ENCODE data around the gene UCN.
A peak's percentile ranks its signal among the peaks of the same experiment; 100 is the strongest.

Gene UCN

DNA sequence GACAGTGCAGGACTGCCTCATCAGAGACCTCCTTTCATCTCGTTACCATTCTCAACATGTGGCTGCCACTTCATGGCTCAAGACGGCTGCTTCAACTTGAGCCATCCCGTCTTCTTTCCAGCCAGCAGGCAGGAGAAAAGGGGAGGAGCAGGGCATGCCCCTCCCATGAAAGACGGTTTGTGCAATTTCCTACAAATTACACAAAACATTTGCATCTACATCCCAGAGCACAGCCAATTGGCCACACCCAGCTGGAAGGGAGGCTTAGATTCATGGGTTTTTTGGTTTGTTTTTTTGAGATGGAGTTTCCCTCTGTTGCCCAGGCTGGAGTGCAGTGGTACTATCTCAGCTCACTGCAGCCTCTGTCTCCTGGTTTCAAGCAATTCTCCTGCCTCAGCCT is 11.8 kb downstream of the UCN start:
- H3K4me1 ChIP-seq (ENCODE audit: control insufficient read depth, insufficient read depth, low read length): peaks cover 2% of the 10 kb centered on the region
- H3K9me3 ChIP-seq (ENCODE audit: control insufficient read depth, insufficient read depth, low read length): no peaks in the 10 kb centered on the region
- no peak overlapping the region for H3K9ac ChIP-seq (ENCODE audit: low read depth, low read length)
- H3K4me3 ChIP-seq (ENCODE audit: low read depth, low read length): no peak overlapping the region
- H3K36me3 ChIP-seq (ENCODE audit: control insufficient read depth, insufficient read depth, low read length): no peaks in the 10 kb centered on the region
- no peaks in the 10 kb centered on the region for H3K27me3 ChIP-seq (ENCODE audit: control insufficient read depth, insufficient read depth, low read length)

DNA sequence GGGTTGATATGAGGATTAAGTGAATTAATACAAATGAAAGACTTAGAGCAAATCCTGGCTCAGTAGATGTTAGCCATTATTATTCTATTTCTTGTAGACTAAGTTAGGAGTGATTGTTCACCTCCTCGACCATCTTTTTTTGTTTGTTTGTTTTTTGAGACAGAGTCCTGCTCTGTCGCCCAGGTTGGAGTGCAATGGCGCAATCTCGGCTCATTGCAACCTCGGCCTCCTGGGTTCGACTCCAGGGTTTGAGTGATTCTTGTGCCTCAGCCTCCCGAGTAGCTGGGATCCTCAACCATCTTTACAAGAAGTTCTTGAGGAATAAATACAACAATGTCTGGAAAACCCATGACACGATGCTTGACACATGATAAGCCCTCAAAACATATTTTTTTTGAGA is 13.3 kb downstream of the UCN start:
- no peak overlapping the region for H3K4me3 ChIP-seq (ENCODE audit: low read depth, low read length)
- no peaks in the 10 kb centered on the region for H3K36me3 ChIP-seq (ENCODE audit: control insufficient read depth, insufficient read depth, low read length)

DNA sequence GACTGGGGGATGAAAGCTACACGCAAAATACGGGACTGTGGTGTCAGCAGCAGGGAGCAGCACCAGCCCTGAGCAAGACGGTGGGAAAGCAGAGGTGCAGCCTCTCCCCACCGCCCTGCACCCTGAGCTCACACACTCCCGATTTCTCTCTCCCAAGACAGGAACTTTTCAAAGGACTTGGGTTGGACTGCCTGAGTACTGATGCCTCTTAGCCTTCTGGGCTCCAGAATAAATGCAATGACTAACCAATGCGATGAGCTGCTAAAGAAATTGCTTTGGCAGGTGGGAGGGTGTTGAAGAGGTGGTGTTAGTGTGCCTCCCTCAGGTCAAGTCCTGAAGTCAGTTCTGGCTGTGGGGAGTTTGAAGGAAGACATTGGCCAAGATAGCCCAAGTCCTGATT is 16.4 kb downstream of the UCN start:
- Histone ChIP-seq H3K4me1 (ENCODE audit: control insufficient read depth, insufficient read depth, low read length) (peaks cover 3% of the 10 kb centered on the region), H3K36me3 (ENCODE audit: control insufficient read depth, insufficient read depth, low read length) (no peaks in the 10 kb centered on the region), H3K4me3 (ENCODE audit: low read depth, low read length) (peak overlapping the region; percentile 35), H3K9me3 (ENCODE audit: control insufficient read depth, insufficient read depth, low read length) (no peaks in the 10 kb centered on the region), H3K9ac (ENCODE audit: low read depth, low read length) (no peak overlapping the region), H3K27me3 (ENCODE audit: control insufficient read depth, insufficient read depth, low read length) (no peaks in the 10 kb centered on the region)

More for the DNA sequence above, 13.3 kb downstream of the UCN start:
- H3K9ac ChIP-seq (ENCODE audit: low read depth, low read length): no peak overlapping the region
- no peaks in the 10 kb centered on the region for H3K27me3 ChIP-seq (ENCODE audit: control insufficient read depth, insufficient read depth, low read length)
- H3K4me1 ChIP-seq (ENCODE audit: control insufficient read depth, insufficient read depth, low read length): peaks cover 2% of the 10 kb centered on the region
- no peaks in the 10 kb centered on the region for H3K9me3 ChIP-seq (ENCODE audit: control insufficient read depth, insufficient read depth, low read length)

DNA sequence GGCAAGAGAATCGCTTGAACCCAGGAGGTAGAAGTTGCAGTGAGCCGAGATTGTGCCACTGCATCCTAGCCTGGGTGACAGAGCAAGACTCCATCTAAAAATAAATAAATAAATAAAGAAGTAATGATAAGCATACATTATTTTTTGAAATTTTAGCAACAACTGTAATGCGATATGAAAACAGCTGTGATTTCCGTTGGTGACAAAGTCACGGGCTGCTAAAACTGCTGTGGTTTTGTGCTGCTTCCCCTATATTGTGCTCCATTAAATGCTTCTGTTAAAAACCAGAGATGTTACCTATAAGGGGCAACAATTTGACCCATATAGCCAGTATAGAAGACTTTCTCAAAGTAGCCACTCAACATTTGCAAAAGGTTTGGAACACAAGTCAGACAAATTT is 17.7 kb downstream of the UCN start:
- no peak overlapping the region for H3K9ac ChIP-seq (ENCODE audit: low read depth, low read length)
- no peak overlapping the region for H3K4me3 ChIP-seq (ENCODE audit: low read depth, low read length)
- no peaks in the 10 kb centered on the region for H3K9me3 ChIP-seq (ENCODE audit: control insufficient read depth, insufficient read depth, low read length)
- no peaks in the 10 kb centered on the region for H3K27me3 ChIP-seq (ENCODE audit: control insufficient read depth, insufficient read depth, low read length)
- H3K4me1 ChIP-seq (ENCODE audit: control insufficient read depth, insufficient read depth, low read length): peaks cover 9% of the 10 kb centered on the region
- H3K36me3 ChIP-seq (ENCODE audit: control insufficient read depth, insufficient read depth, low read length): no peaks in the 10 kb centered on the region

DNA sequence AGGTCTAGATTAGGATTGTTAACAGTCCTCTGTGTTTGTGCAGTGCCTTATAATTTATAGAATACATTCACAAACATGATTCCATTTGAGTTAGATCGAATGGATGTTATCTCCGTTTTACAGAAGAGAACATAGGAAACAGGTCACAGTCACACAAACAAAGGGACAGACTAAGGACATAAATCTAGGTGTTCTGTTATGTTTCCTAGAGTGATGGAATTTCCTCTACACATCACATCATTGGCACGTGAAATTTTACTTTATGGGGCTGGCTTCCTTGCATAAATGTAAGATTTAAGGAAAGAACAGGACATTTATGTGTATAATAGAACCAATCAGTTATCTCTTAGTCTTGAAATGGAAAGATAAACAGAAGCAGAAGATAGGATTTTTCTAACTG is 19.6 kb downstream of the UCN start:
- H3K9ac ChIP-seq (ENCODE audit: low read depth, low read length): no peak overlapping the region
- H3K9me3 ChIP-seq (ENCODE audit: control insufficient read depth, insufficient read depth, low read length): no peaks in the 10 kb centered on the region
- no peak overlapping the region for H3K4me3 ChIP-seq (ENCODE audit: low read depth, low read length)
- peaks cover 9% of the 10 kb centered on the region for H3K4me1 ChIP-seq (ENCODE audit: control insufficient read depth, insufficient read depth, low read length)
- H3K36me3 ChIP-seq (ENCODE audit: control insufficient read depth, insufficient read depth, low read length): no peaks in the 10 kb centered on the region
- no peaks in the 10 kb centered on the region for H3K27me3 ChIP-seq (ENCODE audit: control insufficient read depth, insufficient read depth, low read length)

DNA sequence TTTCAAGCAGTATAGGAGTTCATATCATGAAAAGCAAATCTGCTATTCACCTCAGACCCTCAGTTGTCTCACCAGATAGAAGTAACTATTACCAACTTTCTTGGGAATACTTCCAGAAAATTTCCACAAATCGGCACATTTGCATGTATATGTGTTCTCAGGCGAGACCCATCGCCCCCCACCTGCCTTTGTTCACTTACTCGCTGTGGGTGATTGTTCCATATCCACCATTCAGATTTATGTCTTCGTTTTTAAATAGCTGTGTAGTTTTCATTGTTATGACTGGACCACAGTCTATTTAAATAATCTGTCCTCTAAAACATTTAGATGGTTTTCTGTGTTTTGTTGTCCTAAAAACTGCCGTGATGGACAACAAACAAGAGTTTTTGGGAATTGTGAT is 22.8 kb downstream of the UCN start:
- Histone ChIP-seq H3K9ac (ENCODE audit: low read depth, low read length) (no peak overlapping the region), H3K4me1 (ENCODE audit: control insufficient read depth, insufficient read depth, low read length) (peaks cover 24% of the 10 kb centered on the region), H3K36me3 (ENCODE audit: control insufficient read depth, insufficient read depth, low read length) (no peaks in the 10 kb centered on the region), H3K27me3 (ENCODE audit: control insufficient read depth, insufficient read depth, low read length) (peaks cover 6% of the 10 kb centered on the region), H3K4me3 (ENCODE audit: low read depth, low read length) (no peak overlapping the region), H3K9me3 (ENCODE audit: control insufficient read depth, insufficient read depth, low read length) (no peaks in the 10 kb centered on the region)

DNA sequence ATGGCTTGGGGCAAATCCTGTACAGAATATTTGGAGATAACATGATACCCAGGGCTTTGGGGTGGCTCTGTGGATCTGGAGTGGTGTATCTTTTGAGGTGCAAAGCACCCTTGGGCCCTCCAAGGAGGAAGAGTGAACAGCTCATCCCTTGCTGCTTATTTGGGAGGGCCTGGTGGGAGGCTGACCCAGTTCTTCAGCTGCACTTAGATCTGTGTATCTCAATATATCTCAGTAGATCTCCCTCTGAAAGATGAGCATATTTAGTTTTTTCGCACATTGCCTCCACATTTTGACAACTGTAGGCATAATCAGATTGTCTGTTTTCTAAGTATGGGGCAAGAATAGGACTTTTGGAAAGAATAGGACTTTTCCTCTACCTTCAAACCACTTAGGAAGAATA is 23.2 kb downstream of the UCN start:
- Histone ChIP-seq H3K36me3 (ENCODE audit: control insufficient read depth, insufficient read depth, low read length) (no peaks in the 10 kb centered on the region), H3K4me1 (ENCODE audit: control insufficient read depth, insufficient read depth, low read length) (peaks cover 24% of the 10 kb centered on the region), H3K9ac (ENCODE audit: low read depth, low read length) (no peak overlapping the region), H3K4me3 (ENCODE audit: low read depth, low read length) (no peak overlapping the region), H3K27me3 (ENCODE audit: control insufficient read depth, insufficient read depth, low read length) (peaks cover 6% of the 10 kb centered on the region), H3K9me3 (ENCODE audit: control insufficient read depth, insufficient read depth, low read length) (no peaks in the 10 kb centered on the region)

DNA sequence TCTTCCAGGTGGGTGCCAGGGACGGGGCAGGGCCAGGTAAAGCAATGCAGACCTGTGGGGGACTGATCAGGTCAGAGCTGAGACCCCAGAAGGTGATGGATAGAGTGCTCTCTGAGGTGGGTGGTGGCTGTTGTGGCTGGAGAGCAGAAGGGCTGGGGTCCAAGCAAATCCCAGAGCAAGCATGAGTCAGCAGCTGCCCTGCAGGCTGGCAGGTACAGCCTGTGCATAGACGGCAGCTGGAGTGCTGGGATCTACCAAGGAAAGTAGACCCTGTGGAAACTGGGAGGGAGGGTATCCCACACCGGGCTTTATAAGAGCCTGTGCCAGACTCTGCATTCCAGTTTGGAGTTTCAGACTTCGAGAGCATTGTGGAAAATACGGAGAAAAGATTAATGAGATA is 25.4 kb downstream of the UCN start:
- peaks cover 6% of the 10 kb centered on the region for H3K27me3 ChIP-seq (ENCODE audit: control insufficient read depth, insufficient read depth, low read length)
- H3K4me1 ChIP-seq (ENCODE audit: control insufficient read depth, insufficient read depth, low read length): peaks cover 24% of the 10 kb centered on the region
- H3K9ac ChIP-seq (ENCODE audit: low read depth, low read length): peak overlapping the region; percentile 39
- H3K9me3 ChIP-seq (ENCODE audit: control insufficient read depth, insufficient read depth, low read length): no peaks in the 10 kb centered on the region
- H3K4me3 ChIP-seq (ENCODE audit: low read depth, low read length): peak overlapping the region; percentile 40
- no peaks in the 10 kb centered on the region for H3K36me3 ChIP-seq (ENCODE audit: control insufficient read depth, insufficient read depth, low read length)

DNA sequence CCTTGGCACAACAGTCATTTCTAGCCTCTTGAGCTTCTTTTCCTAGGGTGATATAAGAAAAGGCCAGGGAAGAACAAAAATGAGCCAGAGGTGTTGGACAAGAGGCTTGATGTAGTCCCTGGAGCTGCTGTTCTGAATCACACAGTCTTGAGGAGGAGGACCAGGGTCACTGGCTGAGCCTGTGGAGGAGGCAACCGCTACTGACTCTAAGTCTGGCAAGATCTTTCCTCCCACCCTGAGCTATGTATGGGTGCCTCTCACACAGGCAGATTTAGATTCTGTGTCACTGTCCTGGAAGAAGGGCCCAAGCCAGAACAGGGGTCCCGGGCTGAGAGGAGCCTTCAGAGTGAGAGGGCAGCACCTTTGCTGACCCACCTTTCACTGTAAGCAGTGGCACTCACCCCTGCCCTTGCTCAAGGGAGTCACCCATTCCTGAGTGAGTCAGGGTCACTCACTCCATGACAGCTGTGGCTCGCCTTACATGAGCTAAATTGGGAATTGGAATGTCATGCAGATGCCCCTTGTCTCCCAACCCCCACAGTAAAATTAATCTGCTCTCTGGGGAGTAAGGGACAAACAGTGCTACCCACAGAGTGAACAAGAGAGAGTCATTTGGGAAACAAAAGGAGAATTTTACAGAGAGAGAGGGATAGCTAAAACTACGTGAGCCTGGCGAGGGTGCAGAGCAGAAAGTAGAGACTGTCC is 26.2 kb downstream of the UCN start, which contains the start of gene TRIM54:
TRIM54 (plus strand) TSS at position 575 of the 705 bp plus-strand sequence. CDS start 303 bp downstream, outside the sequence.
- H3K4me1 ChIP-seq (ENCODE audit: control insufficient read depth, insufficient read depth, low read length): peaks cover 24% of the 10 kb centered on the region
- no peaks in the 10 kb centered on the region for H3K9me3 ChIP-seq (ENCODE audit: control insufficient read depth, insufficient read depth, low read length)
- H3K27me3 ChIP-seq (ENCODE audit: control insufficient read depth, insufficient read depth, low read length): peaks cover 6% of the 10 kb centered on the region
- H3K9ac ChIP-seq (ENCODE audit: low read depth, low read length): peak within 1 kb of the TSS; percentile 39
- peak within 1 kb of the TSS; percentile 40 for H3K4me3 ChIP-seq (ENCODE audit: low read depth, low read length)
- no peaks in the 10 kb centered on the region for H3K36me3 ChIP-seq (ENCODE audit: control insufficient read depth, insufficient read depth, low read length)

DNA sequence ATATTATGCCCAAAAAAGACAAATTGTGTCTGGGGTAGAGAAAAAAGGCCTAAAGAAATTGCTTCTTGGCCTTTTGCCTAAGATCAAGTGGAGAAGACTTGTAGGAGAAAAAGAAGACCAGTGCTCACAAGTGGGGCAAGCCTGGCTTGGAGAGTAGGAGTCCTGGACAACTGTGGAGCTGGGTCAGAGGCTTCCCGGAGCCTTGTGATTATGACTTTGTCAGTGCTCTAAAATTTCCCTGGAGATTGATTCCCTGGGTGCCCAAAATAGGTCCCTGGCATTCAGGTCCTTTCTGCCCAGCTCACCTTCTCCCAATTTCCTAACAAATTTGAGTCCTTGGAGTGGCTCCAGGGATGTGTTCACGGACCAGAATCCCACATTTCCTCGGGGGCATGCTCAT is 26.8 kb downstream of the UCN start:
- H3K4me3 ChIP-seq (ENCODE audit: low read depth, low read length): no peak overlapping the region
- H3K36me3 ChIP-seq (ENCODE audit: control insufficient read depth, insufficient read depth, low read length): no peaks in the 10 kb centered on the region
- H3K9ac ChIP-seq (ENCODE audit: low read depth, low read length): no peak overlapping the region
- peaks cover 6% of the 10 kb centered on the region for H3K27me3 ChIP-seq (ENCODE audit: control insufficient read depth, insufficient read depth, low read length)
- no peaks in the 10 kb centered on the region for H3K9me3 ChIP-seq (ENCODE audit: control insufficient read depth, insufficient read depth, low read length)
- peaks cover 19% of the 10 kb centered on the region for H3K4me1 ChIP-seq (ENCODE audit: control insufficient read depth, insufficient read depth, low read length)

DNA sequence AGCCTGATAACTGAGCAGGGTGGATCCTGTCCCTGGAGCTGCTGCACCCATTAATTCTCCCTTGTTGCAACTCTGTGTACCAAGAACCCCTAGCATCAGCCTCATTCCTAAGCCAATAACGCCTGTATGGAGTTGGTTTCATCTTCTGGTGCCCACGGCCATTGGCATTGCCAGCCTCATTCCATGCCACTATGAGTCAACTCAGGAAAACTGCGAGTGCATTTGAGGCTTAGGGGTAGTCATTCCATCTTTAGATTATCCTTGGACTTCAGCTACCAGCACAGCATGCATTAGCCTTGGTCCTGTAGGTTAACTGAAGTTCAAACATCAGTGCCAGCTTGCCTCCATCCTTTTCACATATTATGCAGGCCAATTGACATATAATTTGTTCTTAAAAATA is 27.4 kb downstream of the UCN start:
- Histone ChIP-seq H3K9ac (ENCODE audit: low read depth, low read length) (no peak overlapping the region), H3K4me1 (ENCODE audit: control insufficient read depth, insufficient read depth, low read length) (peaks cover 17% of the 10 kb centered on the region), H3K36me3 (ENCODE audit: control insufficient read depth, insufficient read depth, low read length) (no peaks in the 10 kb centered on the region), H3K9me3 (ENCODE audit: control insufficient read depth, insufficient read depth, low read length) (no peaks in the 10 kb centered on the region), H3K27me3 (ENCODE audit: control insufficient read depth, insufficient read depth, low read length) (peaks cover 6% of the 10 kb centered on the region), H3K4me3 (ENCODE audit: low read depth, low read length) (no peak overlapping the region)

DNA sequence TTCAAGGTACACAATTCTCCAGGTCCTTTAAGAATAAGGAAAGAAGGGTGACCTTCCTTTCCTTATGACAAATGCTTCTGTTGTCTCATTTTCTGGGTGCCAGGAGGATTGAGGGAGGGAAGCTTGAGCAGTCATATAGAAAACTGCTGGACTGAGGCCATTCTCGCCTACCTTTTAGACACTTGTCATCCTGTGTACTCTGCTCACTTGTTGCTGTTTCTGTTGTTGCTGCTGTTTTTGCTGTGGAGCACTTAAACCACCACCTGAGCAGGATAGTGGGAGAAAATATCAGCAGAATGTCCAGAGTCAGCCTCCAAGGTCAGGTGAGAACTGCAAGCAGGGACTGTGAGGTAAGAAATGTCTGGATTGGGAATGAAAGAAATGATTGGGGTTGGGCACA is 30.2 kb downstream of the UCN start:
- Histone ChIP-seq H3K4me3 (ENCODE audit: low read depth, low read length) (no peak overlapping the region), H3K4me1 (ENCODE audit: control insufficient read depth, insufficient read depth, low read length) (peaks cover 16% of the 10 kb centered on the region), H3K9me3 (ENCODE audit: control insufficient read depth, insufficient read depth, low read length) (no peaks in the 10 kb centered on the region), H3K27me3 (ENCODE audit: control insufficient read depth, insufficient read depth, low read length) (peaks cover 6% of the 10 kb centered on the region), H3K9ac (ENCODE audit: low read depth, low read length) (no peak overlapping the region), H3K36me3 (ENCODE audit: control insufficient read depth, insufficient read depth, low read length) (no peaks in the 10 kb centered on the region)

Measured in iPS-15b (cell line).